GM06990 (cell line): Measurements from ENCODE around the gene MBP.

Source experiments
- DNase-seq: peaks from one replicate; pipeline ENCODE4 v3.0.0-alpha.2; 2011; ENCODE audit not compliant: insufficient read length; ENCODE audit errors: extremely low read depth
- H3K27me3 ChIP-seq: replicated peaks from 2 replicates; pipeline ENCODE4 v1.6.0; 2011; ENCODE audit warnings: low read length; ENCODE audit not compliant: control insufficient read depth, insufficient read depth
- H3K36me3 ChIP-seq: 2 replicates; pipeline ENCODE4 v1.5.1; 2011; ENCODE audit warnings: low read length; ENCODE audit not compliant: control insufficient read depth, insufficient read depth
- H3K4me3 ChIP-seq: replicated peaks from 2 replicates; pipeline ENCODE4 v1.5.1; 2011; ENCODE audit warnings: low read depth, mild to moderate bottlenecking, control low read depth, low read length
- TF ChIP-seq, protein P1 (sequence below): IDR thresholded peaks from 2 replicates; pipeline ENCODE4 v1.5.1; 2011; ENCODE audit warnings: low read length, control low read depth, mild to moderate bottlenecking, inconsistent platforms; ENCODE audit not compliant: insufficient read depth, poor library complexity, severe bottlenecking

MBP gene

DNA sequence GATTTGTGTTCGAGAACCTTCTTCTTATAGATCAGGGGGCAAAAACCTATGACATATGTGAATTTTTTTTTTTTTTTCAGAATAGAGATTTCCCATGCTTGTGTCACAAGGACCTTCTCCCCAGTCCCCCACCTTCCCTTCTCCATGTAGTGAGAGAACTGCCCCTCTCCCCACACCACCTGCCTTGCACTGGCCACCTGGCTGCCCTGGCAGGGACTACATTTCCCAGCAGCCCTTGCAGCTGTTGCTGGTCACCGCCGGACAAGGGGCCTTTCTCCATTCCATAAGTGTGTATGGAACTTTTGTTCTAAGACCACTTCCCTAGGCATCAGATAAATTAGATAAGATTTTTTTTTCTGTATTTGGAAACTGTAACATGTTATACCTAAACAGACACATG lies 22.2 kb downstream of the MBP start:
- Histone ChIP-seq H3K36me3 (peaks cover 8% of the 10 kb centered on the region), H3K4me3 (no peak overlapping the region), H3K27me3 (no peaks in the 10 kb centered on the region)
- TF ChIP-seq, protein P1, sequence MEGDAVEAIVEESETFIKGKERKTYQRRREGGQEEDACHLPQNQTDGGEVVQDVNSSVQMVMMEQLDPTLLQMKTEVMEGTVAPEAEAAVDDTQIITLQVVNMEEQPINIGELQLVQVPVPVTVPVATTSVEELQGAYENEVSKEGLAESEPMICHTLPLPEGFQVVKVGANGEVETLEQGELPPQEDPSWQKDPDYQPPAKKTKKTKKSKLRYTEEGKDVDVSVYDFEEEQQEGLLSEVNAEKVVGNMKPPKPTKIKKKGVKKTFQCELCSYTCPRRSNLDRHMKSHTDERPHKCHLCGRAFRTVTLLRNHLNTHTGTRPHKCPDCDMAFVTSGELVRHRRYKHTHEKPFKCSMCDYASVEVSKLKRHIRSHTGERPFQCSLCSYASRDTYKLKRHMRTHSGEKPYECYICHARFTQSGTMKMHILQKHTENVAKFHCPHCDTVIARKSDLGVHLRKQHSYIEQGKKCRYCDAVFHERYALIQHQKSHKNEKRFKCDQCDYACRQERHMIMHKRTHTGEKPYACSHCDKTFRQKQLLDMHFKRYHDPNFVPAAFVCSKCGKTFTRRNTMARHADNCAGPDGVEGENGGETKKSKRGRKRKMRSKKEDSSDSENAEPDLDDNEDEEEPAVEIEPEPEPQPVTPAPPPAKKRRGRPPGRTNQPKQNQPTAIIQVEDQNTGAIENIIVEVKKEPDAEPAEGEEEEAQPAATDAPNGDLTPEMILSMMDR: no peak
- DNase-seq: no peak

DNA sequence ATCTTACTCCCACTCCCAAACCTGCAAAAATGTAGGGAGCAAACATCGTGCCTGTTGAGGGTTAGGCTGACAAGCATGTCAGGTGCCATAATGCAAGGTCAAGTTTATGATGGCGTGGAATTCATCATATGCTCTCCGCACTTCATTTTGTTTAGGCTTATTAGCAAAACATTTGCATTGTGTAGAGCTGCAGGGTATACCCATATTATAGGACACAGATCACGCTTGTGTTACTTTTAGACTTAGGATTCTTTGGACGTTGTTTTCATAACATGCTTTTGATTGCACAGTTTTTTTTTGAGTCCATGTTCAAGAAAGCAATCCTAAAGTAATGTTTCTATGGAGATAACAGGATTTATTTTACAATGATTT lies 22.9 kb downstream of the MBP start:
- DNase-seq: no peak
- Histone ChIP-seq H3K36me3 (peaks cover 8% of the 10 kb centered on the region), H3K27me3 (no peaks in the 10 kb centered on the region), H3K4me3 (no peak overlapping the region)
- TF ChIP-seq, protein P1: no peak

DNA sequence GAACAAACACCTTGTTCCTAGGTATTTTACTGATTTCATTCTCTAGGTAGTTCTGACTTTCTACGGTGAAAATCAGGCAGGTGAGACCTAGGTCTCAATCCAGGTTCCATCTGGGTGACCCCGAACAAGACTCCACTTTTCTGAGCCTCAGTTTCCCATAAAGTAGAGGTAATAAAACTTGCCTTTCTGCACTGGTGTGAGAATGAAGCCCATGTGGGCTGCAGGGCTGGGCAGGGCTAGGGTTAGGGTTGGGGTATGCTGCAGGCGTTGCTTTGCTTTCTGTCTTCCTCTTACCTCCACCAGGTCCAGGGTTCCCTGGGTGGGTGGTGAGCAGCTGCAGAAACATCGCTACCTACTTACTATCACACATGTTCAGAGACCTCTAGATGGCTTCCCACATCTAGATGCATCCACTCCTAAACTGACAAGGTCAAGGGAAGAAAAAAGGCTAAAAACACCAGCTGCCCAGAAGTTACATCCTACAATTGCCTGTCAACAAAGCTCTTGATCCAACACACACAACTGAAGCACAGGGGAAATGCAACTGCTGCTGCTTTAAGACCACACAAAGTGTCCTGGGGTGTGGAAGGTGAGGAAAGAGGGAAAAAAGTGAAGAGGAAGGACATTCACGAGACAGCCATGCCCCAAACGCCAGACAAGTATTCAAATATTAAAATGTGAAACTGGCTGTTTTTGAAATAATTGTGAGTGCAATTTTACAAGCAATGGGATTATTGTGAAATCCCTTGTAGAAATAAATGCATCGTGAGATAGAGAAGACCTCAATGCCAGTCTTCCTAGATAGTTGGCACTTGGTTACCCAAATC lies 23.5 kb downstream of the MBP start:
- Histone ChIP-seq H3K4me3 (no peak overlapping the region), H3K36me3 (peaks cover 11% of the 10 kb centered on the region), H3K27me3 (no peaks in the 10 kb centered on the region)
- TF ChIP-seq, protein P1: no peak
- no peak for DNase-seq

DNA sequence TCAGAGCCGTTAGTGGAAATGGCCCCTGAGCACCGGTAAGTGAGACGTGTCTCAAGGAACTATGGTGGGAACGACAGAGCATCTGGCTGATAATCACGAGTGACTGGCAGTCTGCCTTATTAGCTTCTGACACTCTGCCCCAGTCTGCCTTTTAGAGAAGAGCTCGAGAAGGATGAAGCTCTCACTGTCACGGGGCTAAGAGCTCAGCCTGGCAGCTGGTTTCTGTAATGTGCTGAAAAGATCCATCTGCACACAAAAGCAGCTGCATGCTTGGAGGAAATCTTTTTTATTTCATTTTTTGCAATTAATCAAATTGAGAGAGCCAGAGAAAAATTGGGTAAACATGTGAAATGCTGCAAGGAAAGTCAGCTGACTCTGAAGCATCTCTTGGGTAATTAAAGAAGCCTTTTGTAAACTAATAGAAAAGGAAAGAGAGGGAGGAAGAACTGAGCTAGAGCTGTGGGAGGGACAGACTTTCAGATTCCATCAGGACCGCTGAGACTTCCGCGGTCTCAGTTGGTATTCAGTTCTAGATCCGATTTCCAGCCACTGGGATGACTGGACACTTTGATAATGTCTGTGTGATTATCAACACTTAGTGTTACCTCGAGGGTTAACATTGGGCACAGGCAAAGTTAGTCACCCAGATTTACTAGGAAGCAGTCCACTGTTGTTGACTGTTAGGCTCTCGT lies 24.4 kb downstream of the MBP start:
- Histone ChIP-seq H3K36me3 (peaks cover 9% of the 10 kb centered on the region), H3K27me3 (no peaks in the 10 kb centered on the region), H3K4me3 (no peak overlapping the region)
- TF ChIP-seq, protein P1: no peak
- DNase-seq: peak; percentile 37

DNA sequence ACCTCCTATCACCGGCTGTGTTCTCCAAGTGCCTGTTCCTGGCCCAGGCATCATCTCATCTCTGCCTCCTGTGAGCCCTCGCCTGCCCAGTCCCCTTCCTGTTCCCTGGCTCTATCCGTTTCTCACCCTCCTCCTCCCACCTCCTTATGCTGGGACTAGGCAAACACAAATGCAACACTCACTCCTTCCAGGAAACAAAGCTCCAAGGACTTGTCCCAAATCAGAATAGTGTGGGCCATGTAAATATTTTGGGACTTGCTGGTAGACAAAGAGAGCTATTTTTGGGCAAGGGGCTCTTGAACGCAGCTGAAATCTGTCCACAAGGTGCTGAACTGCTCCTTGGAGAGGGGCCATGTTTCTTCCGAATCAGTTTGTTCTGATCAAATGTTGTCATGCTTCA lies 25.3 kb downstream of the MBP start:
- no peak overlapping the region for H3K4me3 ChIP-seq
- DNase-seq: no peak
- H3K36me3 ChIP-seq: peaks cover 9% of the 10 kb centered on the region
- TF ChIP-seq, protein P1: no peak
- no peaks in the 10 kb centered on the region for H3K27me3 ChIP-seq
